ENCODE measurements around the gene MAPKAPK3.
A peak's percentile ranks its signal among the peaks of the same experiment; 100 is the strongest.

The MAPKAPK3 gene

DNA sequence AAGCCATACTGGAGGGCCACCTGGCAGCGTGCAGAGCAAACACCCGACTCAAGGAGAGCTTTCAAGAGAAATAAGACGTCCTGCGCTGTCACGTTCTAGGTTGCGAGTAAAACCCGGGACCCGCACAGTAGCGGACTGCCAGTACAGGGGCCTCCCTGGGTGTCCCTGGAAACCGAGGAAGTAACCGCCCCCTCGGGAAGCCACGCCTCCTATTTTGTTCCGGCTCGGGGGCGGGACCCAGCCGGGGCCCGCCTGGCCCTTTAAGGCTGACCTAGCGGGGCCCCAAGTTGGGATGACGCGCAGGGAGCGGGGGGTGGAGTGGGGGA lies 218 bp upstream of the MAPKAPK3 start:
- H3K4me3 ChIP-seq (replicated peaks; ENCODE audit: low read depth, low read length) = peak overlapping the region; percentile 68
- H3K27me3 ChIP-seq (replicated peaks; ENCODE audit: control insufficient read depth, insufficient read depth, low read length) = no peaks in the 10 kb centered on the region
- peak; percentile 94 for DNase-seq (ENCODE audit: extremely low read depth, insufficient read length)
- TF ChIP-seq, protein P1, sequence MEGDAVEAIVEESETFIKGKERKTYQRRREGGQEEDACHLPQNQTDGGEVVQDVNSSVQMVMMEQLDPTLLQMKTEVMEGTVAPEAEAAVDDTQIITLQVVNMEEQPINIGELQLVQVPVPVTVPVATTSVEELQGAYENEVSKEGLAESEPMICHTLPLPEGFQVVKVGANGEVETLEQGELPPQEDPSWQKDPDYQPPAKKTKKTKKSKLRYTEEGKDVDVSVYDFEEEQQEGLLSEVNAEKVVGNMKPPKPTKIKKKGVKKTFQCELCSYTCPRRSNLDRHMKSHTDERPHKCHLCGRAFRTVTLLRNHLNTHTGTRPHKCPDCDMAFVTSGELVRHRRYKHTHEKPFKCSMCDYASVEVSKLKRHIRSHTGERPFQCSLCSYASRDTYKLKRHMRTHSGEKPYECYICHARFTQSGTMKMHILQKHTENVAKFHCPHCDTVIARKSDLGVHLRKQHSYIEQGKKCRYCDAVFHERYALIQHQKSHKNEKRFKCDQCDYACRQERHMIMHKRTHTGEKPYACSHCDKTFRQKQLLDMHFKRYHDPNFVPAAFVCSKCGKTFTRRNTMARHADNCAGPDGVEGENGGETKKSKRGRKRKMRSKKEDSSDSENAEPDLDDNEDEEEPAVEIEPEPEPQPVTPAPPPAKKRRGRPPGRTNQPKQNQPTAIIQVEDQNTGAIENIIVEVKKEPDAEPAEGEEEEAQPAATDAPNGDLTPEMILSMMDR (IDR thresholded peaks at IDR 0.05; ENCODE audit: insufficient read depth, low read length, poor library complexity, severe bottlenecking) = no peak
- H3K36me3 ChIP-seq (ENCODE audit: control insufficient read depth, insufficient read depth, low read length) = no peaks in the 10 kb centered on the region

DNA sequence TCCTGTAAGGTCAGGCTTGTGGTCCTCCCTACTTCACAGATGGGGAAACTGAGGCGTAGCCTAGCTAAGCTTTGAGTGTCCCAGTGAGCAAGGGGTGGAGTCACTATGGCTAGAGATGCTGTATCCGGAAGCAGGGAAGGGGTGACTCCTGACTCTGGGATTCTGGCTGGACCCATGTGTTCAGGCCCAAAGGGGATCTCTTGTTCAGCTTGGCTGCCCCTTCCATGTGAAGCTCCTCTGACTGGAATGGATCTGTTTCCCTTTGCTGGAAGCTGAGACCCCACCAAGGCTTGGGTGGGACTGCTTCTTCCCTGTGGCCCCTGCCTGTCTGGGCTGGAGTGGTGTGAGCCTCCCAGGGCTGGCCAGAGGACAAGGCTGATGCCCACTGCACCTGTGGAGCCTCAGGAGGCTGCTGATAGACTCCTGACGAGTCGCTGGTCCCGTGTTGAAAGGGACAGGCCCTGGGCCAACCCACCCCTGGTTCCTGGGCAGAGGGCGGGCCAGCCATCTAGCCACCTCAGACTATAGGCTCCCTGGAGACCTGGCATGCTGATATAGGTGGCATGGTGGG lies 1.0 kb downstream of the MAPKAPK3 start:
- TF ChIP-seq, protein P1 (IDR thresholded peaks at IDR 0.05; ENCODE audit: insufficient read depth, low read length, poor library complexity, severe bottlenecking) = no peak
- no peaks in the 10 kb centered on the region for H3K36me3 ChIP-seq (ENCODE audit: control insufficient read depth, insufficient read depth, low read length)

DNA sequence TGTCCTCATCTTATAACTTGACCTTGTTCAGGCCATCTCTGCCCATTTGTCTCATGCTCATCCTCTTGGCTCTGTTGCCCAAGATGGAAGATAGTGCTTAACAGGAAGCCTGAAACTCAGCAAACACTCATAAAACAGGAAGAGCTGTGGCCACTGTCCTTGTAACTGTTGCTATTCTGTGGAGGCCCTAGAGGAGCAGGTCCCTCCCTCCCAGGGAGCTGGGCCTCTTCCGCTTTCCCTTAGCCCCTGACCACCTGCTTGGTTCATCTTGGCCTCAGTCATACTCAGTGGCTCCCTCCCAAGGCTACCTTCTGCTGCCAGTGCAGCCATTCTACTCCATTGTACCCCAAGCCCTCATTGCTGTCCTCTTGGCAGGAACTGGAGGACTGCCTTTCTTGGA lies 3.5 kb downstream of the MAPKAPK3 start:
- H3K36me3 ChIP-seq (ENCODE audit: control insufficient read depth, insufficient read depth, low read length) = no peaks in the 10 kb centered on the region
- DNase-seq (ENCODE audit: extremely low read depth, insufficient read length) = no peak
- H3K4me3 ChIP-seq (replicated peaks; ENCODE audit: low read depth, low read length) = no peak overlapping the region
- H3K27me3 ChIP-seq (replicated peaks; ENCODE audit: control insufficient read depth, insufficient read depth, low read length) = no peaks in the 10 kb centered on the region
- TF ChIP-seq, protein P1 (IDR thresholded peaks at IDR 0.05; ENCODE audit: insufficient read depth, low read length, poor library complexity, severe bottlenecking) = no peak

More for the DNA sequence above, 1.0 kb downstream of the MAPKAPK3 start:
- DNase-seq (ENCODE audit: extremely low read depth, insufficient read length) = no peak
- Histone ChIP-seq H3K27me3 (replicated peaks; ENCODE audit: control insufficient read depth, insufficient read depth, low read length) (no peaks in the 10 kb centered on the region), H3K4me3 (replicated peaks; ENCODE audit: low read depth, low read length) (peak overlapping the region; percentile 74)

DNA sequence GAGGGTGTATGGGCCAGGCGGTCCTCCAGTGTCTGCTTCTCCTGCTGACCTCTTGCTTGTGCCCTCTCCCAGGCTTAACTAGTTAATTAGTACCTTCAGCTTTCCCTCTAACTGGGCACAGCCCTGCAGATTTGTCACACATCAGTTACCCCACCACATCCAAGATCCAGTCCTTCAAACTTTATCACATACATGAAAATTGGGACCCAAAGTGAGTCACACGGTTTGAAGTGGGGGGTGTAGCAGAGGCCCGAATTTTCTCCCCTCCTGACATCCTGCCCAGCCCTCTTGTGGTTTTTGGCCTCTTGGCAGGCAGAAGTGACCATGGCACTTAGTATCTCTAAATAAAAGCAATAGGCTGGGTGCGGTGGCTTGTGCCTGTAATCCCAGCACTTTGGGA lies 3.9 kb downstream of the MAPKAPK3 start:
- TF ChIP-seq, protein P1 (IDR thresholded peaks at IDR 0.05; ENCODE audit: insufficient read depth, low read length, poor library complexity, severe bottlenecking) = no peak
- DNase-seq (ENCODE audit: extremely low read depth, insufficient read length) = no peak
- no peak overlapping the region for H3K4me3 ChIP-seq (replicated peaks; ENCODE audit: low read depth, low read length)
- H3K36me3 ChIP-seq (ENCODE audit: control insufficient read depth, insufficient read depth, low read length) = no peaks in the 10 kb centered on the region
- H3K27me3 ChIP-seq (replicated peaks; ENCODE audit: control insufficient read depth, insufficient read depth, low read length) = no peaks in the 10 kb centered on the region

DNA sequence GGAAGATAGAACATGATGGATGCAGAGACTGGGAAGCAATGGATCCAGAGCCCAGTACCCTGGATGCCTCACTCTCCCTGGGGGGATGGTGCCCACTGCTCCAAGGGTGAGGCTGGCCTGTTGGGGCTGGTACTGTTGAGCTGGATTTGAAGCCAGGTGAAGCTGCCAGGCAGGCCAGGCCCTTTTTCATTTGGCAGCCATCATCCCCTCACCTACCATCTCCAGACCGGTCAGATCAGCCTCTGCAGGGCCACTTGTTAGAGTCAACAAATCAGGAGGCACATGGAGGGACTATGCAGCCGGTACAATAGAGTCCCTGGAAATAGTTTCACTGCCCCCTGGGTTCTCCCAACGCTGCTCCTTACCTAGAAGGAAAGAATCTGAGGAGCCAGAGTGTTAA lies 5.9 kb downstream of the MAPKAPK3 start:
- TF ChIP-seq, protein P1 (IDR thresholded peaks at IDR 0.05; ENCODE audit: insufficient read depth, low read length, poor library complexity, severe bottlenecking) = no peak
- Histone ChIP-seq H3K4me3 (replicated peaks; ENCODE audit: low read depth, low read length) (no peak overlapping the region), H3K27me3 (replicated peaks; ENCODE audit: control insufficient read depth, insufficient read depth, low read length) (no peaks in the 10 kb centered on the region), H3K36me3 (ENCODE audit: control insufficient read depth, insufficient read depth, low read length) (no peaks in the 10 kb centered on the region)
- no peak for DNase-seq (ENCODE audit: extremely low read depth, insufficient read length)
